Spleen (tissue), 7 donors: ENCODE results near the gene ABCC3.

Experiments
- CTCF ChIP-seq, 11 experiments: fragments of 200-600 bp in 7 of 11; fragments of 450-650 bp in 4 of 11; sonication (generic) in 4 of 11; IDR thresholded peaks in 8 of 11; conservative IDR thresholded peaks in 3 of 11; 1 replicate in 7 of 11; 2 replicates in 4 of 11; pipeline versions ENCODE4 v1.4.0 to v1.8.0; 2016 to 2021; ENCODE audit warnings: antibody characterized with exemption in 11 of 11, inconsistent platforms in 4 of 11, mild to moderate bottlenecking in 1 of 11
- POLR2A ChIP-seq, 3 donors: fragments of 450-650 bp; IDR thresholded peaks; one replicate each; pipeline ENCODE4 v1.5.1; 2017; ENCODE audit warnings: antibody characterized with exemption in 3 of 3, mild to moderate bottlenecking in 1 of 3
- POLR2AphosphoS5 ChIP-seq, 3 donors: sonication (generic); formaldehyde crosslinking; IDR thresholded peaks; one replicate each; pipeline ENCODE4 v1.5.1; 2017; ENCODE audit warnings: antibody characterized with exemption in 3 of 3
- donor health status: DM: no; HTN: no; CAD: no; lungs with moderate emphysema.
- donor health status: DM: no; HTN: no; CAD: no.
- donor health status: DM: no; HTN: no; CAD: no.

- TF ChIP-seq CTCF (IDR thresholded peaks at IDR 0.05 in 8 of 11, conservative IDR thresholded peaks at IDR 0.05 in 3 of 11) (no peak), POLR2A (IDR thresholded peaks at IDR 0.05) (no peak), POLR2AphosphoS5 (IDR thresholded peaks at IDR 0.05) (no peak)
Observed at GRCh38 chr17:50611634-50612033, 23.0 kb upstream of the ABCC3 start.
